NCI-H2107 (cell line): ENCODE data around the gene USP54.

Experiments used
- DNase-seq: peaks from one replicate; lab custom pipeline; 2025; lab: John Stamatoyannopoulos, UW

Gene USP54

DNA sequence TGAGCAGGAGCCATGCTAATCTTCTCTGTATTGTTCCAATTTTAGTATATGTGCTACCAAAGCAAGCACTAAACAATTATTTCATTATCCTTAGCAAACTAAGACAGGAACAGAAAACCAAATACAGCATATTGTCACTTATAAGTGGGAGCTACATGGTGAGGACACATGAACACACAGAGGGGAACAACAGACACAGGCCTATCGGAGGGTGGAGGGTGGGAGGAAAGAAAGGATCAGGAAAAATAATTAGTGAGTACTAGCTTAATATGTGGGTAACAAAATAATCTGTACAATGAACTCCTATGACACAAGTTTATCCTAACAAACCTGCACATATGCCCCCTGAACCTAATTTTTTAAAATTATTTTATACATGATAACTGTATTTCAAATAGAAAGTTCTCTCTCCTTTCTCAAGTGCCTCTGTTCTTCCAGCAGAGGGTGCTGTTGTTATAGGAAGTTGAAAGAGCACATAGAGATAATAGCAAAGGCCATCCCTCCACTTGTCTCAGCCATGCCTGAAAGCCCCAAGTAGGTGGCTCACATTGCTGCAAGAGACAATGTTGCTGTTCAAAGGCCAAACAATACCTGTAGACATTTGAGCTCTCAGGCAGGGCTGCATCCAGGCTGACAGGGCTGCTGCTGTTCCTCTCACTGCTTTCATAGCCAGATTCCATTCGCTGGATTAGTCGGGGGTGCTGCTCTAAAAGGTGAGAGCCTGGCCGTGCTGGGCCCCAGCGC lies 61.9 kb downstream of the USP54 start:
- peak; percentile 34 for DNase-seq

DNA sequence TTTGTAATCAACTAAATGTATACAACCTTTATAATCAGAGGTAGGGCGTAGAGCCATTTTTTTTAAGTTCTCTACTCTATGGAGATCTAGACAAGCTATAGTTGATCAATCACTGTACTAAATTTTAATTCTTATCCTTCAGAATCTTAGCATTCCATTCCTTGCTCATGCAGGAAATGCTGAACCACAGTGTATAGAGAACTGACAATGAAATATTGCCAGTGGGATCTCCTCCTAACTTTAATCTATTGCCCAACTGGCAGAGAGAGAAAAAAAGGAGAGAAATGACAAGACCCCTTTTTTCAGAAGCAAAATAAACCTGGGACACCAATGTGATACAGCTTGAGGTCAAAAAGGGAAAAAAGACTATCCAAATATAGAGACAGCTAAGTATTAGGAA lies 68.9 kb downstream of the USP54 start:
- no peak for DNase-seq

GRCh38 chr10:73519336-73519735 lies 71.8 kb downstream of the USP54 start:
- DNase-seq: no peak

DNA sequence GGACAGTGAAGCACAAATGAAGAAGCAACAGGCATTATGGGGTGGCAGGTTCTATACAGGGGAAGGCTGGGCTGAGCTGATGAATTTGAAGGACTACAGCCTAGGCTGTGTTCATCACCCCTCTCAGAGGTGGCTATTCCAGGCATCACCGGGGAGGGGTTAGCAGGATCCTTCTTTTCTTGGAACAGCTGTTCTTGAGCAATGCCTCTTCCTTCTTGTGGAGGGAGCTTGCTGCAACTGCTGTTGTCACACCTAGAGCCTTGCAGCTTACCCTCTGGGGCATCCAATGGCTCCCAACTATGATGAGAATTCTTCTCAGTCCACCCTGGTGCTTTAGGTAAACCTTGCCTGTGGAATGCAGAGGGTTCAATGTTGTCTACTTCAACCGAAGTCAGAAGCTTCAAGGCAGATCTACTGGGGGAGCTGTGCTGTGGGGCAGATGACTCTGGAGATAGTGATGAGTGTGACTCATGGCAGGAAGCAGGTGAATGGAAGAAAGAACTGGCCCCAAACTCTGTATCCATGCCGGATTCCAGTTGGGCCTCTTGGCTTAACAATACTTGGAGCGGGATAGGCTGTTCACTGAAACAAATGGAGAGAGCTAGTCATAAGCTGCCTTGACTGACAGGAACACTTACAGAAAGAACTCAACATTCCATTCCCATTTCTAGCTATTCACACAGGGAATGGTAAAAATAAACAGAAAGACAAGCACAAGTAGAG lies 73.8 kb downstream of the USP54 start:
- no peak for DNase-seq

DNA sequence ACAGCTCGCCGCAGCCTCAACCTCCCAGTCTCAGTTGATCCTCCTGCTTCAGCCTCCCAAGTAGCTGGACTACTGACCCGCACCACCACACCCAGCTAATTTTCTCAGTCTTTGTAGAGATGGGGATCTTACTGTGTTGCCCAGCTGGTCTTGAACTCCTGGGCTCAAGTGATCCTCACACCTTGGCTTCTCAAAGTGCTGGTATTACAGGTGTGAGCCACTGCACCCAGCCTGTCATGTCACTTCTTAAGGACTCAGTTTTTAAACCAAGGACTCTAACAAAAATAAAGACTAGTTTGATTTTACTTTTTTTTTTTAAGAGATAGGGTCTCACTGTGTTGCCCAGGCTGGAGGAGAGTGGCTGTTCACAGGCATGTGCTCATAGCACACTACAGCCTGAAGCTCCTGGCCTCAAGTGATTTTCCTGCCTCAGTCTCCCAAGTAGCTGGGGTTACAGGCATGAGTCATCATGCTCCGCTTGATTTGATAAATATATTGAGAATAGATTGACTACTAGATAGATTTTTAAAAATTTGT lies 78.9 kb downstream of the USP54 start:
- no peak for DNase-seq

DNA sequence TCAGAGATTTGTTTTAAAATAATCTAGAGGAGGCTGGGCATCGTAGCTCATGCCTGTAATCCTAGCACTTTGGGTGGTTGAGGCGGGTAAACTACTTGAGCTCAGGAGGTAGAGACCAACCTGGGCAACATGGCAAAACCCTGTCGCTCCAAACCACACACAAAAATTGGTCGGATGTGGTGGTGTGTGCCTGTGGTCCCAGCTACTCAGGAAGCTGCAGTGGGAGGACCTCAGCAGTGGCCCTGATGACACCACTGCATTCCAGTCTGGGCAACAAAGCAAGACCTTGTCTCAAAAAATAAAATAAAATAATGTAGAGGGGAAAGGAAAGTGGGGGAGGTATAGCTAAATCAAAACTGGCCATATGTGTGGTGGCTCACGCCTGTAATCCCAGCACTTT lies 81.4 kb downstream of the USP54 start:
- no peak for DNase-seq

DNA sequence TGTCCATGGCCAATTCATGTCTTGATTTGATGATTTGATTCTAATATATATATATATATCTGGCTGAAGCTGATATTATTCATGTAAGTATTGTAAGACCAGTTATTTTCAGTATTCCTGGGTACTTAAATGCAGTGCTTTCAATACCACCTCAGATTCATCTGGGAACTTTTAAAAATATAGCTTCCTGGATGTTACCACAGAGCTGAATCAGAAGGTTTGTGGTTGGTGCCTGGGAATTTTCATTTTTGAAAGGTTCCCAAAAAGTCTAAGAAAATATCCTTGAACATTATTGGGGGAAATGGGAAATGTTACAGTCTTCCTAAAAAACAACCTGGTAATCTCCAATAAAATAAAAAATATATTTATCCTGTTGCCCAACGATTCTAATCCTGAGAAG lies 84.7 kb downstream of the USP54 start:
- no peak for DNase-seq

GRCh38 chr10:73506074-73506473 lies 85.1 kb downstream of the USP54 start:
- no peak for DNase-seq

- DNase-seq: no peak
Observed at GRCh38 chr10:73503037-73503436, 88.1 kb downstream of the USP54 start.

DNA sequence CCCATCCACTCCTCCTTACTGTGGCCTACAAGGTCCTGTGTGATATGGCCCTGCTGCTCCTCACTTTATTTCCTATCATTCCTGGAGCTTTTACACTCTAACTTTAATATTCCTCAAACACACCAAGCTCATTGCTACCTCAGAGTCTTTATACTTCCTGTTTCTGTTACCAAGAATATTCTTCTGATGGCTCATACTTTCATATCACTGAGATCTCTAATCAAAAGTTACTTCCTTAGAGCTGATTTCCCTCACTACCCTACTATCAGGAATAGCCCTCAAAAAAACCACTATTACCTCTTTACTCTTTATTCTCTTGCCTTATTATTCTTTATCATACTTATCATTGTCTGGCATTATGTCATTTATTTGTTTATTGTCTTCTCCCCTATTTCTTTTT lies 89.5 kb downstream of the USP54 start:
- DNase-seq: no peak

DNA sequence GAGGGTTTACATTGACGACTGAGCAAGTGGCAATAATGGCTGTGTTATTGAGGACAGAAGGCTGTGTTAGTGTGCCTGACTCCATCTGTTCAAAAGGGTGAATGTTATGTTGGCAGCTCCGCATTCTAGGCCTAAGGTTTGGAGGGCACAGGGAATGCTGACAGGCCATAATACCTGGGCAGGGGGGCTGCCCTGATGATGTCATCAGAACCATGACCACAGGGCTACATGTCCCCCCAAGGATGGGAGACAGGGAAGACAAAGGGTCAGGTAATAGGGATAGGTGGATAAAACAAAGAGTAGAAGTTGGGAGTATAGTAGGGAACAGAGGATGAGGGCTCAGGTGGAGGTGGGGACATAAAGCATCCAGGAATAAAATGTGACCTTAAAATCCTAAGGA lies 93.5 kb downstream of the USP54 start:
- DNase-seq: no peak

DNA sequence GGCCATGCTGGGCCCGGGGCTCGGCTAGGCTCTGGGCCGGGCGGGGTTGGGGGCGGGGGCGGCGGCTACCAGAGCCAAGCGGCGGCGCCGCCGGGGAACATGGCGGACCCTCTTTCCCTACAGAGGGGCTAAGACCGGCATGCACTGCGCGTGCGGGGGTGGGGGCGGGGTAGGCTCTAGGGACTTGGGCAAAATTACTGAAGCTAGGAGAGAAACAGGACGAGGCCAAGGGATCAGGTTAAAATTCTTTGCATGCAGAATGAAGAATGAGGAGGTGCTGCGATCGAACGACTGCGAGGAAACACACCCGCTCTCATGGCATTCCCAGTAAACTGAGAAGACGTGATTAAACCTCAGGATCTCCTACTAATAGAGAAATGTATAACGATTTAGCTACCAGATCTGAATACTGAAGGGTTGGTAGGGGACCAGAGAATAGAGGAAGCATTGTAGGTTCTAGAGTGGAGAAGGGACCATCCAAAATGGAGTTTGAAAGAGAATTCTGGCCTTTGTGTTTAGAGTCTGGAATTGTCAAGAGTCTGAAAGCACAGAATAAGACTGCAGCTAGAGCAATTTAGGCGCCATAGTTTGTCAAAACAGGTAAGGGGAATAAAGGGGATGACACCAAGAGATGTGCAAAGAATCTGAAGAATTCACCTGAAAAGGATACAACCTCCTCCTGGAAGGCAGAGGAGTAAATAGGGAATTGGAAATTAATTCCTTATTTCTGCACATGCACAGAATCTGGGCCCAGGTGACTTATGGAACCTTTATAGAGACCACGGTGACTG lies 95.1 kb downstream of the USP54 start, which contains the start of gene PPP3CB:
Gene PPP3CB, minus strand, starts transcription at position 141 of the 791 bp plus-strand sequence. Its CDS starts 135 bp downstream, at position 6.
- DNase-seq: peak; percentile 67

DNA sequence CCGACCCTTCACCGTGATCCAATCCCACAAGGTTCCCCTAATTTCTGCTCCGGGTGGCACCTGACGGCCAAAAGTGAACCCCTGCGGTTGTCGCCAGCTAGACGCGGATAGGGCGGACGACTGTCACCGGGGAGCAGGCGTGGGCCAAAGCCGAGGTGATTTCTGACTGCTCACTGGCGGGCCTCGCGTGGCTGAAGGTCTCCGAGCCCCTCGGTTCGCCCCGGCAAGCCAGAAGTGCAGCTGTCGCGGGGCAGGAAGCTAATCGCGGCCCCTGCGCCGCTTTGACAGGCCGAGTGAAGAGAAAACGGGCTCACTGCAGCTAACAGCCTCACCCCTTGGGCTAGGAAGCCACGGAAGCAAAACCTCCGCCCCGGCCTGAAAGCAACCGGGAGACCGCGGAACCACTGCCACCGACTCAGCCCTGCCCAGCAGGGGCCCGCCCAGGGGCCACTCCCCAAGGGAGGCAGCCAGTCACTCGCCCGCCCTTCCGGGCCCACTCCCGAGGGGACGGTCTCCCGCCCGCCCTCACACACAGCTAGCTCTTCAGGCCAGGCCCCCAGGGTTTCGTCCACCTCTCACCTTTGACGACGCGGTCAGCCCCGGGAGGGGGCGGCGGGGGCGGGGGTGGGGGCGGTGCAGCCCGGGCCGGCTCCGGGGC lies 95.8 kb downstream of the USP54 start:
- DNase-seq: no peak

- no peak for DNase-seq
Observed at GRCh38 chr10:73494877-73495225, 96.3 kb downstream of the USP54 start.

GRCh38 chr10:73494213-73494612 lies 96.9 kb downstream of the USP54 start:
- DNase-seq: no peak

DNA sequence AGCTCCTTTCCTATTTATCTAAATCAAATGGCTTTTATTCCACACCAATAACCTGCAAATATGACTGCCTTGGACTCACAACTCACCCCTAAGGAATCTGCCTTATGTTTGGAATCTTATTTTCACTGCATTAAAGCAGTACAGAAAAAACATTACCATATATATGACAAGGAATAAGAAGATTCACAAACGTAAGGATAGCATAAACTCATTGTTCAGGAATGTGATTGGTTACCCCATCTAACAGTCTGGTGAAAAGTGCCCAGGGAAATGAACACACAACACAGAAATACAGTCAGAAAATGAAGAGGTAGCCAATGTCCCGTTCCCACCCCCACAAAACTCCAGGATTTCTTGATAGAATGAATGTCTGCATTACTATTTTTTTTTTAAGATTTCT lies 97.4 kb downstream of the USP54 start:
- DNase-seq: no peak

- no peak for DNase-seq
Observed at GRCh38 chr10:73486601-73487000, 104.5 kb downstream of the USP54 start.

GRCh38 chr10:73485320-73485719 lies 105.8 kb downstream of the USP54 start:
- DNase-seq: no peak

DNA sequence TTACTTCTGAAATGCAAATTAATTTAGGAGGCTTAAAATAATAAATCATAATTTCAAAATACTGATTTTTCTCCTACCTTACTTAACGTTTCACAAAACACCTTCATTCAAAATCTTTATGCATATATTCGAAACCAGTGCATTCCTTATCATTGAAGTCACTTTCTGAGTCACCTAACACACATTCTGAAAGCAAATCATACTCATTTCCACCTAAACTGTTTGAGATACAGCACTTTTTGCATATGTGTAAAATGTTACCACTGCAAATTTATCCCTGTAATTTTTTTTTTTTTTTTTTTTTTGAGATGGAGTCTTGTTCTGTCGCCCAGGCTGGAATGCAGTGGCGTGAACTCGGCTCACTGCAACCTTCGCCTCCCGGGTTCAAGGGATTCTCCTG lies 111.0 kb downstream of the USP54 start:
- DNase-seq: no peak

- no peak for DNase-seq
Observed at GRCh38 chr10:73478636-73479035, 112.5 kb downstream of the USP54 start.

- no peak for DNase-seq
Observed at GRCh38 chr10:73471226-73471625, 119.9 kb downstream of the USP54 start.

DNA sequence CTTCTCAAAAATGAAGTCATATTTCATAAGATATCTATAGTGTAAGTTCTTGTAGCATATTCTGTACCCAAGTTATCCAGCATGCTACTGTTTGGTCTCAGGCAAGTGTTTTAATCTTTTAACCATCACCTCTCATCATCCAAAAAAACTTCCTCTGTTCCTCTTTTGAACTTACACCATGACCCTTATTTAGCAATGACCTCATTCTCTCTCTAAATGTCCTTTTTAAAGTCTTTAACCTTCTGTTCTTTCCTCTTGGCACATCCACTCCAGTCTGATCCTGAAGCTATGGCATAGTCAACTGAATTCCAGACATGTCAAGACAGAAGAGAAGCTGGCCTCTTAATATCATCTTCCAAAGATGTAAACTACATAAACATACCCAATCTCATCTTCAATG lies 121.6 kb downstream of the USP54 start:
- no peak for DNase-seq
